Osteocyte (in vitro differentiated cells): ENCODE data around the gene TAS2R16. TPM values are rescaled to one million over a fixed set of nuclear protein-coding genes. Genes with fewer than 3 reads are reported as not detected.
"Not testable (repeated sequence)": the region's sequence is repeated elsewhere in the genome, so short reads cannot be mapped to it uniquely, and the experiment has no call there.

ENCODE experiments used
- DNase-seq: peaks from one replicate; pipeline ENCODE4 v3.0.0; 2021; ENCODE audit warnings: mixed read lengths; ENCODE audit not compliant: unreplicated experiment; ENCODE audit errors: extremely low spot score
- H3K27ac Mint-ChIP-seq: one replicate; pipeline ENCODE4 v1.8.0; 2021; ENCODE audit warnings: mild to moderate bottlenecking, mixed read lengths; ENCODE audit not compliant: unreplicated experiment
- H3K27me3 Mint-ChIP-seq: one replicate; pipeline ENCODE4 v1.8.0; 2021; ENCODE audit warnings: mixed read lengths; ENCODE audit not compliant: unreplicated experiment
- H3K36me3 Mint-ChIP-seq: one replicate; pipeline ENCODE4 v1.8.0; 2021; ENCODE audit warnings: mixed read lengths; ENCODE audit not compliant: unreplicated experiment
- H3K4me1 Mint-ChIP-seq: one replicate; pipeline ENCODE4 v1.8.0; 2021; ENCODE audit warnings: mixed read lengths; ENCODE audit not compliant: unreplicated experiment
- H3K4me3 Mint-ChIP-seq: one replicate; pipeline ENCODE4 v1.8.0; 2021; ENCODE audit warnings: mild to moderate bottlenecking, moderate library complexity, mixed read lengths; ENCODE audit not compliant: unreplicated experiment
- H3K9me3 Mint-ChIP-seq: one replicate; pipeline ENCODE4 v1.8.0; 2021; ENCODE audit warnings: mixed read lengths; ENCODE audit not compliant: unreplicated experiment
- total RNA-seq: library from RNA; stranded (reverse); gene quantifications from 2 replicates; pipeline ENCODE4 v1.2.1, GENCODE V29; 2021
- TF ChIP-seq, protein P1 (sequence below): fragments of 200-600 bp; sonication (generic); IDR thresholded peaks from 2 replicates; pipeline ENCODE4 v1.5.0; 2021; ENCODE audit warnings: antibody characterized with exemption, mild to moderate bottlenecking, moderate library complexity

The TAS2R16 gene
- total RNA-seq, 1 donor from 2014 or later, result not detected

DNA sequence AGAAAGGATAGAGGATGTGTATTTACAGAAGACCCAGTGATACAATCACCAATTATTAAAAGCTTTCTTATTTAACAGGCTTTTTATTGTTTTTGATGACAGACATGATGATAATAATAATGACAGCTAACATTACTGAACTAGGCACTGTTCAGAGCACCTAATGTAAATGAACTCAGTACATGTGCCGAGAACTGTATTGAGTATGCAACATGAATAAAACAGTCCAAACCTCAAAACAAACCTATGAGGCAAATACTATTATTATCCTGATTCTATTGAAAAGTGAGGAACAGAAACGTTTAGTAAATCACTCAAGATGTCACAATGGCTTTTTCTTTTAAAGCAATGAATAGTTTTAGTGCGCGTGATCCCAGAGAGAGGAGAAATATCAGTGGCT is 27.1 kb downstream of the TAS2R16 start:
- no peaks in the 10 kb centered on the region for H3K36me3 Mint-ChIP-seq
- no peak overlapping the region for H3K4me3 Mint-ChIP-seq
- H3K27ac Mint-ChIP-seq, result no peak overlapping the region
- no peaks in the 10 kb centered on the region for H3K4me1 Mint-ChIP-seq
- H3K9me3 Mint-ChIP-seq, result no peaks in the 10 kb centered on the region
- peaks cover 3% of the 10 kb centered on the region for H3K27me3 Mint-ChIP-seq
- TF ChIP-seq, protein P1, sequence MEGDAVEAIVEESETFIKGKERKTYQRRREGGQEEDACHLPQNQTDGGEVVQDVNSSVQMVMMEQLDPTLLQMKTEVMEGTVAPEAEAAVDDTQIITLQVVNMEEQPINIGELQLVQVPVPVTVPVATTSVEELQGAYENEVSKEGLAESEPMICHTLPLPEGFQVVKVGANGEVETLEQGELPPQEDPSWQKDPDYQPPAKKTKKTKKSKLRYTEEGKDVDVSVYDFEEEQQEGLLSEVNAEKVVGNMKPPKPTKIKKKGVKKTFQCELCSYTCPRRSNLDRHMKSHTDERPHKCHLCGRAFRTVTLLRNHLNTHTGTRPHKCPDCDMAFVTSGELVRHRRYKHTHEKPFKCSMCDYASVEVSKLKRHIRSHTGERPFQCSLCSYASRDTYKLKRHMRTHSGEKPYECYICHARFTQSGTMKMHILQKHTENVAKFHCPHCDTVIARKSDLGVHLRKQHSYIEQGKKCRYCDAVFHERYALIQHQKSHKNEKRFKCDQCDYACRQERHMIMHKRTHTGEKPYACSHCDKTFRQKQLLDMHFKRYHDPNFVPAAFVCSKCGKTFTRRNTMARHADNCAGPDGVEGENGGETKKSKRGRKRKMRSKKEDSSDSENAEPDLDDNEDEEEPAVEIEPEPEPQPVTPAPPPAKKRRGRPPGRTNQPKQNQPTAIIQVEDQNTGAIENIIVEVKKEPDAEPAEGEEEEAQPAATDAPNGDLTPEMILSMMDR, result no peak
- DNase-seq, result no peak

DNA sequence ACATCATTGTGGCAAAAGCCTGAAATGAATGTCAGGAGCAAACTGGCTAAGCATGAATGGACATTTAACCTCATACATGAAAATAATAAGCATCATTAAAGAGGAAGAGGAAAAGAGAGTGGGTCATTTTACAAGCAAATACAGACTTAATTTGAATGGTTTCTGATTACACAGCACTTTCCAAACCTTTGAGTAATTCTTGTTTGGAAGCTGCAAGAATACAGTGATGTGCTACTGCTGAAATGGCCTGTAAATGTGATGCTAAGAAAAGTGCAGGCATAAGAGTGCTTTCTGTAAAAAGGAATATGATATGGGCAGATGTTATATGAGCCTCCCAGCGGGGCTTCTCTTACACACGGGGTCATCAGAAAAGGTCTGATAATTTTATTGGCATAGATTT is 30.2 kb downstream of the TAS2R16 start:
- Mint-ChIP-seq H3K9me3 (no peaks in the 10 kb centered on the region), H3K27me3 (peaks cover 3% of the 10 kb centered on the region), H3K4me3 (no peak overlapping the region), H3K4me1 (no peaks in the 10 kb centered on the region), H3K27ac (no peak overlapping the region), H3K36me3 (no peaks in the 10 kb centered on the region)
- TF ChIP-seq, protein P1, result no peak
- no peak for DNase-seq

DNA sequence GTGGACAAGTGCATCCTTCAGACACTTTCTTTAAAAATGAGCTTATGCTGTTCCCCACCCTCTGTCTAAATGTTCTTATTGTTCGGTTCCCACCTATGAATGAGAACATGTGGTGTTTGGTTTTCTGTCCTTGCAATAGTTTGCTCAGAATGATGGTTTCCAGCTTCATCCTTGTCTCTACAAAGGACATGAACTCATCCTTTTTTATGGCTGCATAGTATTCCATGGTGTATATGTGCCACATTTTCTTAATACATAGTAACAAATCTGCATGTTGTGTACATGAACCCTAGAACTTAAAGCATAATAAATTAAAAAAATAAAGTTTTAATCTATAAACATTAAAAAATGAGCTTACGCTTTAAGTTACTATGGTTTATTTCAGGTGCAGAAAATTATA is 41.8 kb downstream of the TAS2R16 start:
- not testable (repeated sequence) for H3K27ac Mint-ChIP-seq, H3K36me3 Mint-ChIP-seq

DNA sequence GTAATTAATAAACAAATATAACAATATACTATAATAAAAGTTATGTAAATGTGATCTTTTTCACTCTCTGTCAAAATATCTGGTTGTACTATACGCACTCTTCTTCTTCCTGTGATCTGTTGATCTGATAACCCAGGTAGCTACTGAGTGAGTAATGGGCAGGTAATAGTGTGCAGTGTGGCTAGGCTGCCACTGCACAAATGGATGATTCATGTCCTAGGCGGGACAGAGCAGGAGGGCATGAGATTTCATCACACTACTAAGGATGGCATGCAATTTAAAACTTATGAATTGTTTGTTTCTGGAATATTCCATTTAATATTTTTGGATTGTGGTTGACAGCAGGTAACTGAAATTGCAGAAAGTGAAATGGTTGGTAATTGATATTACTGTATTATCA is 44.5 kb downstream of the TAS2R16 start:
- peaks cover 10% of the 10 kb centered on the region for H3K9me3 Mint-ChIP-seq
- H3K27ac Mint-ChIP-seq, result no peak overlapping the region
- H3K4me1 Mint-ChIP-seq, result no peaks in the 10 kb centered on the region
- no peak for DNase-seq
- no peaks in the 10 kb centered on the region for H3K27me3 Mint-ChIP-seq
- TF ChIP-seq, protein P1, result no peak
- no peak overlapping the region for H3K4me3 Mint-ChIP-seq
- H3K36me3 Mint-ChIP-seq, result no peaks in the 10 kb centered on the region

More for the DNA sequence above, 41.8 kb downstream of the TAS2R16 start:
- H3K4me3 Mint-ChIP-seq, DNase-seq, H3K4me1 Mint-ChIP-seq, H3K27me3 Mint-ChIP-seq: not testable (repeated sequence)
- peaks cover 22% of the 10 kb centered on the region for H3K9me3 Mint-ChIP-seq

DNA sequence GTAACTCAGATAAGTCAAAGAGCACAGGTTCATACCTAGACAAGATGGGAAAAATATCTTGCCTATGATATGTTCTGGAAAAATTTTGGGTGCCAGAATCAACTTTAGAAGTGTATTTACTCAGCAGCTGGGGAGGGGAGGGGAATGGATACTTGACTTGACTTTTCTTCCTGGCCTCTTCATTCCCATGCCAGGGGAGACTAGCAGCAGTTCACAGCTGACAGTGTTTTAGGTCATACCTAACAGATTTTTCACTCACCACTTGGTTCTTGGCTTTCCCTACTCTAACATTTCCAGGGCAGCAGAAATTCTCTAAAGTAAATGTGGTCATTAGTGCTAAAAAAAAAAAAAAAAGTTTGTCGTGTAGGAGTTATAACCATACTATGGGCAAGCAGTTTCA is 46.3 kb downstream of the TAS2R16 start:
- H3K9me3 Mint-ChIP-seq, result peaks cover under 1% of the 10 kb centered on the region
- no peak for DNase-seq
- no peaks in the 10 kb centered on the region for H3K27me3 Mint-ChIP-seq
- no peaks in the 10 kb centered on the region for H3K4me1 Mint-ChIP-seq
- H3K4me3 Mint-ChIP-seq, result no peak overlapping the region
- TF ChIP-seq, protein P1, result no peak
- H3K27ac Mint-ChIP-seq, result no peak overlapping the region
- no peaks in the 10 kb centered on the region for H3K36me3 Mint-ChIP-seq

Other genes with a start within 250 kb of the TAS2R16 start
- 0.81 and 1.0 TPM in 2 replicates for gene CADPS2, start 109.2 kb downstream of the TAS2R16 start, total RNA-seq
- not detected in 2 replicates for gene SLC13A1, start 204.3 kb upstream of the TAS2R16 start, total RNA-seq